Fibroblast of lung (primary cell): ENCODE data around the gene F8A3.
"Not testable (repeated sequence)": the region's sequence is repeated elsewhere in the genome, so short reads cannot be mapped to it uniquely, and the experiment has no call there.

Experiments used
- EZH2 ChIP-seq: IDR thresholded peaks from 2 replicates; pipeline ENCODE4 v1.5.1; 2012; ENCODE audit warnings: low read length, control low read depth, mild to moderate bottlenecking; ENCODE audit errors: missing control alignments
- TF ChIP-seq, protein P1 (sequence below), 2 donors: IDR thresholded peaks in 1 of 2; conservative IDR thresholded peaks in 1 of 2; 1 replicate in 1 of 2; 2 replicates in 1 of 2; pipeline ENCODE4 v1.5.1; 2011 to 2012; ENCODE audit warnings: low read length in 2 of 2, control low read depth in 1 of 2, inconsistent platforms in 1 of 2, low read depth in 1 of 2, mild to moderate bottlenecking in 1 of 2

DNA sequence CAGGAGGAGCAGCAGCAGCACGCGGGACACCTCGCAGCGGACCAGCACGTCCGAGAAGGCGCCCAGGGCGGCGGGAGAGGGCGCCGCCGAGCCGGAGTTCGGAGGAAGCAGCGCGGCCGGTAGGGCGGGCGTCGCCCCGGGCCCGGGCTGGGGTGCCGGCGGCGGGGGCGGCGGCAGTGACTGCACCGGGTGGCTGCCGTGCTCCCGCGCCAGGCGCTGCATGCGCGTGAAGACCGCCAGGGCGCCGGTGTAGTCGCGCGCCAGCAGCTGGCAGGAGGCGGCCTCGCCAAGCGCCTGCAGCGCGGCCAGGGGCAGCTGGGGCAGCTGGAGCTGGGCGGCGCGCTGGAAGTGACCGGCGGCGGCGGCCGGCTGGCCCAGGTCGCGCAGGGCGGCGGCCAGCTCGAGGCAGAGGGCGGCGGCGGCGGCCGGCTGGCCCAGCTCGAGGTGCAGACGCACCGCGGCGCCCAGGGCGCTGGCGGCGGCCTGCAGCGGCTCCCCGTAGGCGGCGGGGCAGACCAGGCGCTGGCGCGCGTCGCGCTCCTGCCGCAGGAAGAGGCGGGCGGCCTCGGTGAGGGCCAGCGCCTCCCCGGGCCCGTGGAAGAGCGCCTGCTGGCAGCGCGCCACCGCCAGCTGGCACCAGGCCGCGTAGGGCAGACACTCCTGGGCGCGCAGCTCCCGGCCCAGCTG, 516 bp downstream of the F8A3 start:
- TF ChIP-seq, protein P1, sequence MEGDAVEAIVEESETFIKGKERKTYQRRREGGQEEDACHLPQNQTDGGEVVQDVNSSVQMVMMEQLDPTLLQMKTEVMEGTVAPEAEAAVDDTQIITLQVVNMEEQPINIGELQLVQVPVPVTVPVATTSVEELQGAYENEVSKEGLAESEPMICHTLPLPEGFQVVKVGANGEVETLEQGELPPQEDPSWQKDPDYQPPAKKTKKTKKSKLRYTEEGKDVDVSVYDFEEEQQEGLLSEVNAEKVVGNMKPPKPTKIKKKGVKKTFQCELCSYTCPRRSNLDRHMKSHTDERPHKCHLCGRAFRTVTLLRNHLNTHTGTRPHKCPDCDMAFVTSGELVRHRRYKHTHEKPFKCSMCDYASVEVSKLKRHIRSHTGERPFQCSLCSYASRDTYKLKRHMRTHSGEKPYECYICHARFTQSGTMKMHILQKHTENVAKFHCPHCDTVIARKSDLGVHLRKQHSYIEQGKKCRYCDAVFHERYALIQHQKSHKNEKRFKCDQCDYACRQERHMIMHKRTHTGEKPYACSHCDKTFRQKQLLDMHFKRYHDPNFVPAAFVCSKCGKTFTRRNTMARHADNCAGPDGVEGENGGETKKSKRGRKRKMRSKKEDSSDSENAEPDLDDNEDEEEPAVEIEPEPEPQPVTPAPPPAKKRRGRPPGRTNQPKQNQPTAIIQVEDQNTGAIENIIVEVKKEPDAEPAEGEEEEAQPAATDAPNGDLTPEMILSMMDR (conservative IDR thresholded peaks at IDR 0.05 in 1 of 2, IDR thresholded peaks at IDR 0.05 in 1 of 2; ENCODE audit: low read depth in 1 of 2, low read length in 2 of 2), result not testable (repeated sequence)
- TF ChIP-seq EZH2, result not testable (repeated sequence)
